ENCODE data around the gene PPP6R3. TPM values are rescaled to one million over a fixed set of nuclear protein-coding genes. Genes with fewer than 3 reads are reported as not detected.

The PPP6R3 gene
- total and polyA plus RNA-seq, 10 of the 15 experiments (the other 5 are each of a cell fraction or from before 2014, with no cell fraction given), result 12.4 to 123 (median 74.1) TPM

GRCh38 chr11:68459886-68460740 is 439 bp upstream of the PPP6R3 start (continued):
- TF ChIP-seq SKIL (IDR thresholded peaks at IDR 0.05; ENCODE audit: low read depth, poor library complexity, severe bottlenecking) (peak; percentile 75), IKZF2 (IDR thresholded peaks at IDR 0.05) (peak; percentile 75 to 79; a peak in 3 of 4 replicates), YY1 (IDR thresholded peaks at IDR 0.05; ENCODE audit: low read depth, low read length) (peak; percentile 87), POLR2AphosphoS5 (IDR thresholded peaks at IDR 0.05; ENCODE audit: low read length) (no peak; the same call in 1 of the 2 replicates), NBN (IDR thresholded peaks at IDR 0.05) (peak; percentile 84; the same call in 1 of the 2 replicates), ZBED1 (IDR thresholded peaks at IDR 0.05; ENCODE audit: borderline replicate concordance) (no peak), ETV6 (conservative IDR thresholded peaks at IDR 0.05 in 1 of 2, IDR thresholded peaks at IDR 0.05 in 1 of 2; ENCODE audit: borderline replicate concordance in 1 of 2, low read depth in 1 of 2) (no peak), RUNX3 (IDR thresholded peaks at IDR 0.05; ENCODE audit: low read length) (peak; percentile 93), PAX5 (IDR thresholded peaks at IDR 0.05; ENCODE audit: borderline replicate concordance, low read depth, low read length) (no peak), NFYB (IDR thresholded peaks at IDR 0.05; ENCODE audit: insufficient read depth, low read depth, low read length) (peak; percentile 89), ZNF274 (IDR thresholded peaks at IDR 0.05; ENCODE audit: insufficient read depth, insufficient read length) (no peak), CEBPB (IDR thresholded peaks at IDR 0.05; ENCODE audit: borderline replicate concordance in 1 of 2, low read depth in 2 of 2, low read length in 2 of 2) (no peak), IRF4 (IDR thresholded peaks at IDR 0.05; ENCODE audit: low read depth, low read length) (no peak)
